B cell (primary cell): ENCODE measurements around the gene EFCAB9. TPM values are rescaled to one million over a fixed set of nuclear protein-coding genes. Genes with fewer than 3 reads are reported as not detected.
A peak's percentile ranks its signal among the peaks of the same experiment; 100 is the strongest.

Experiments used
- ATAC-seq: fragments of 200-7000 bp; cut with Tn5 transposase; one replicate; pipeline ENCODE4 v1.10.0; 2021; ENCODE audit warnings: low read depth, mild to moderate bottlenecking, moderate number of reproducible peaks, moderate library complexity
- CTCF ChIA-PET: fragments of 350-600 bp; sonication (Branson Sonifier 250); formaldehyde crosslinking; loops from one replicate; lab custom pipeline; 2021; ENCODE audit warnings: antibody characterized with exemption, inconsistent platforms; lab: Charles Lee
- POLR2A ChIA-PET: fragments of 350-600 bp; sonication (Branson Sonifier 250); formaldehyde crosslinking; loops from one replicate; lab custom pipeline; 2021; ENCODE audit warnings: antibody characterized with exemption; lab: Charles Lee
- DNase-seq: peaks from one replicate; pipeline ENCODE4 v3.0.0; 2013
- H2AFZ ChIP-seq: 2 replicates; pipeline ENCODE4 v1.6.1; 2012; ENCODE audit warnings: mild to moderate bottlenecking, low read depth, low read length; ENCODE audit not compliant: insufficient read depth, poor library complexity, severe bottlenecking
- H3K27ac ChIP-seq, 2 donors: 1 replicate in 1 of 2; 2 replicates in 1 of 2; pipeline ENCODE4 v1.5.1; 2012 to 2013; ENCODE audit warnings: low read length in 2 of 2, mild to moderate bottlenecking in 2 of 2, moderate library complexity in 1 of 2
- H3K27me3 ChIP-seq, 4 experiments: fragments of 200-600 bp in 1 of 4; sonication (generic) in 1 of 4; replicated peaks in 1 of 4; 1 replicate in 2 of 4; 2 replicates in 2 of 4; pipeline versions ENCODE4 v1.6.1 to v1.7.0; 2013 to 2016; ENCODE audit warnings: low read length in 3 of 4, mild to moderate bottlenecking in 2 of 4, mixed read lengths in 1 of 4, moderate library complexity in 1 of 4; ENCODE audit not compliant: insufficient read depth in 4 of 4, control insufficient read depth in 3 of 4; ENCODE audit errors: control extremely low read depth in 1 of 4
- H3K36me3 ChIP-seq, 2 experiments: replicated peaks in 1 of 2; 1 replicate in 1 of 2; 2 replicates in 1 of 2; pipeline versions ENCODE4 v1.6.1 to v1.7.1; 2013; ENCODE audit warnings: low read length in 1 of 2; ENCODE audit not compliant: insufficient read depth in 2 of 2, control insufficient read depth in 1 of 2; ENCODE audit errors: control extremely low read depth in 1 of 2, extremely low read depth in 1 of 2
- H3K4me1 ChIP-seq, 2 donors: fragments of 200-600 bp in 1 of 2; sonication (generic) in 1 of 2; 1 replicate in 1 of 2; 2 replicates in 1 of 2; pipeline versions ENCODE4 v1.5.1 to v1.6.1; 2013 to 2017; ENCODE audit warnings: low read length in 2 of 2; ENCODE audit not compliant: control insufficient read depth in 2 of 2, insufficient read depth in 2 of 2
- H3K4me2 ChIP-seq: replicated peaks from 2 replicates; pipeline ENCODE3; 2012; ENCODE audit warnings: mild to moderate bottlenecking, low read depth, low read length; ENCODE audit not compliant: poor library complexity, severe bottlenecking
- H3K4me3 ChIP-seq, 5 experiments: fragments of 200-600 bp in 1 of 5; sonication (generic) in 1 of 5; 1 replicate in 3 of 5; 2 replicates in 2 of 5; pipeline versions ENCODE4 v1.5.1 to v1.7.0; 2011 to 2016; ENCODE audit warnings: low read length in 4 of 5, mild to moderate bottlenecking in 4 of 5, low read depth in 2 of 5, control low read depth in 1 of 5, moderate library complexity in 1 of 5; ENCODE audit not compliant: insufficient read depth in 1 of 5; ENCODE audit errors: control extremely low read depth in 1 of 5, extremely low read depth in 1 of 5
- H3K79me2 ChIP-seq: fragments of 200-600 bp; sonication (generic); one replicate; pipeline ENCODE4 v1.6.0; 2016; ENCODE audit warnings: low read length; ENCODE audit not compliant: control insufficient read depth, insufficient read depth
- H3K9ac ChIP-seq: fragments of 200-600 bp; sonication (generic); 2 replicates; pipeline ENCODE4 v1.6.1; 2017; ENCODE audit warnings: mild to moderate bottlenecking, low read length, moderate library complexity
- H3K9me3 ChIP-seq, 3 donors: one replicate each; pipeline versions ENCODE4 v1.6.1 to v1.7.1; 2013; ENCODE audit warnings: low read length in 2 of 3; ENCODE audit not compliant: control insufficient read depth in 2 of 3, insufficient read depth in 1 of 3; ENCODE audit errors: control extremely low read depth in 1 of 3
- H4K20me1 ChIP-seq: 2 replicates; pipeline ENCODE4 v1.6.0; 2012; ENCODE audit warnings: mild to moderate bottlenecking, low read length; ENCODE audit not compliant: insufficient read depth, control insufficient read depth, poor library complexity, severe bottlenecking
- H3K27ac Mint-ChIP-seq: one replicate; pipeline ENCODE4 v1.8.0; 2021; ENCODE audit warnings: mixed read lengths
- H3K27me3 Mint-ChIP-seq: one replicate; pipeline ENCODE4 v1.8.0; 2021; ENCODE audit warnings: mixed read lengths
- H3K4me1 Mint-ChIP-seq: one replicate; pipeline ENCODE4 v1.8.0; 2021; ENCODE audit warnings: mixed read lengths
- H3K4me3 Mint-ChIP-seq: one replicate; pipeline ENCODE4 v1.8.0; 2021; ENCODE audit warnings: mixed read lengths
- H3K9me3 Mint-ChIP-seq: one replicate; pipeline ENCODE4 v1.8.0; 2022; ENCODE audit warnings: mixed read lengths; ENCODE audit not compliant: insufficient read depth
- CTCF ChIP-seq: fragments of 200-600 bp; IDR thresholded peaks from one replicate; pipeline ENCODE4 v1.8.0; 2022; ENCODE audit warnings: antibody characterized with exemption, mild to moderate bottlenecking
- EZH2 ChIP-seq: IDR thresholded peaks from 2 replicates; pipeline ENCODE4 v1.6.1; 2012; ENCODE audit warnings: borderline replicate concordance, low read depth, mild to moderate bottlenecking, moderate library complexity, low read length; ENCODE audit not compliant: insufficient read depth, poor library complexity, severe bottlenecking
- WGBS: methylation state at CpG from one replicate; pipeline ENCODE4 v1.1.5; 2013; ENCODE audit warnings: missing lambda C conversion rate; ENCODE audit not compliant: insufficient coverage; 5-methylcytosine and 5-hydroxymethylcytosine counted together
- intact Hi-C: fragments of 100-400 bp; cut with micrococcal nuclease; formaldehyde crosslinking; loops from one replicate; pipeline ENCODE4 v1.10.0; 2022
- polyA plus RNA-seq: library from polyadenylated mRNA; depleted of rRNA; stranded (reverse); fragments of >200 nt; gene quantifications from 2 replicates; pipeline ENCODE4 v1.2.3, GENCODE V29; 2012
- total RNA-seq, 2 donors: library from RNA; stranded (reverse); fragments of 120-200 nt in 1 of 2; gene quantifications; 1 replicate in 1 of 2; 2 replicates in 1 of 2; pipeline versions ENCODE4 v1.2.3 to v1.2.4, GENCODE V29; 2013 to 2022

EFCAB9 gene
- total and polyA plus RNA-seq, 2 donors (not counting 1 experiment from before 2014, with no cell fraction given), result not detected

- H3K4me1 Mint-ChIP-seq, result peaks cover 83% of the 10 kb centered on the region
- H3K9ac ChIP-seq, result peak overlapping the region; percentile 20
- peak overlapping the region; percentile 96 for H3K27ac Mint-ChIP-seq
- H3K4me2 ChIP-seq, result peak overlapping the region; percentile 31
- H2AFZ ChIP-seq, result no peak overlapping the region
- no peaks in the 10 kb centered on the region for H3K27me3 Mint-ChIP-seq
- ChIA-PET POLR2A (interaction anchor here (0.7 kb wide), 1 partner anchor 9 kb away, joined by 6 read pairs; no protein-coding TSS in a partner anchor), CTCF (no interaction called here)
- H3K9me3 ChIP-seq, result no peaks in the 10 kb centered on the region
- H3K79me2 ChIP-seq, result peaks cover 100% of the 10 kb centered on the region
- H3K4me3 ChIP-seq, result no peak overlapping the region
- no peak for TF ChIP-seq CTCF
- no peak for TF ChIP-seq EZH2
- intact Hi-C loops, result loop anchor here (10.0 kb wide), 1 partner anchor 1434 kb away; the partner anchor contains the start of gene BOD1
- DNase-seq, result no peak
- 89% methylated on average over 5 of the region's 9 CpGs for WGBS
- peaks cover 0 to 31% of the 10 kb centered on the region in 2 experiments for H3K36me3 ChIP-seq
- no peak for ATAC-seq
- no peaks in the 10 kb centered on the region for H3K27me3 ChIP-seq
- H4K20me1 ChIP-seq, result peaks cover 13% of the 10 kb centered on the region
- H3K9me3 Mint-ChIP-seq, result no peaks in the 10 kb centered on the region
- peaks cover 83 to 99% of the 10 kb centered on the region in 2 donors for H3K4me1 ChIP-seq
- peak overlapping the region; percentile 38 to 98 for H3K27ac ChIP-seq
- peak overlapping the region; percentile 26 for H3K4me3 Mint-ChIP-seq
These were observed 13.0 kb upstream of the EFCAB9 start for GRCh38 chr5:172180936-172181335.

- H3K79me2 ChIP-seq, result peaks cover 100% of the 10 kb centered on the region
- Mint-ChIP-seq H3K27ac (peak overlapping the region; percentile 63), H3K27me3 (no peaks in the 10 kb centered on the region), H3K4me1 (peaks cover 81% of the 10 kb centered on the region), H3K9me3 (no peaks in the 10 kb centered on the region), H3K4me3 (no peak overlapping the region)
- ChIA-PET CTCF (interaction anchor here (0.6 to 11.2 kb wide), 4 partner anchors 11 to 1612 kb away, joined by 3 to 245 read pairs (median 80); no protein-coding TSS in a partner anchor), POLR2A (no interaction called here)
- no peak overlapping the region for H3K9ac ChIP-seq
- H4K20me1 ChIP-seq, result peaks cover 23% of the 10 kb centered on the region
- no peak overlapping the region for H3K4me2 ChIP-seq
- peaks cover 78 to 97% of the 10 kb centered on the region in 2 donors for H3K4me1 ChIP-seq
- H3K27ac ChIP-seq, result peak overlapping the region in 1 of 2 donors; percentile 89
- DNase-seq (no peak), ATAC-seq (no peak)
- intact Hi-C loops, result loop anchor here (10.0 kb wide), 1 partner anchor 1433 kb away; the partner anchor contains the start of gene BOD1
- no peaks in the 10 kb centered on the region for H3K27me3 ChIP-seq
- H3K36me3 ChIP-seq, result peaks cover 0 to 28% of the 10 kb centered on the region in 2 experiments
- H3K9me3 ChIP-seq, result no peaks in the 10 kb centered on the region
- H2AFZ ChIP-seq, result no peak overlapping the region
- H3K4me3 ChIP-seq, result no peak overlapping the region
- TF ChIP-seq CTCF, result no peak
- no peak for TF ChIP-seq EZH2
- WGBS, result 87% methylated on average over 2 of the region's 6 CpGs
These were observed 11.7 kb upstream of the EFCAB9 start for GRCh38 chr5:172182291-172182690.
